ENCODE results near the gene TMTC2. TPM values are rescaled to one million over a fixed set of nuclear protein-coding genes. Genes with fewer than 3 reads are reported as not detected.

Gene TMTC2
- total and polyA plus RNA-seq, 10 of the 15 experiments (the other 5 are each of a cell fraction or from before 2014, with no cell fraction given): 0.14 to 9.7 (median 1.2) TPM

- H3K79me2 ChIP-seq (ENCODE audit: control insufficient read depth, insufficient read depth, low read length): peaks cover 3% of the 10 kb centered on the region
- ATAC-seq (peak; percentile 71), DNase-seq (ENCODE audit: low read depth, low spot score) (no peak), FAIRE-seq (no peak)
- ChIA-PET SMC1A (ENCODE audit: uncharacterized antibody, unreplicated experiment) (interaction anchor here (0.9 to 3.9 kb wide), 20 partner anchors 11 to 1816 kb away, joined by 3 to 34 read pairs (median 5); no protein-coding TSS in a partner anchor), RAD21 (ENCODE audit: unreplicated experiment) (interaction anchor here (0.7 to 4.7 kb wide), 30 partner anchors 10 to 1137 kb away, joined by 3 to 109 read pairs (median 4); partner anchors contain the start of genes CCDC59 and METTL25), POLR2A (interaction anchor here (0.6 to 1.5 kb wide), 8 partner anchors 10 to 1136 kb away, joined by 3 to 8 read pairs (median 3); no protein-coding TSS in a partner anchor), CTCF (interaction anchor here (1.0 to 4.8 kb wide), 22 partner anchors 10 to 1816 kb away, joined by 3 to 120 read pairs (median 7); partner anchors contain the start of genes CCDC59 and METTL25)
- peak overlapping the region; percentile 75 for H3K4me3 ChIP-seq
- intact Hi-C loops (cut with micrococcal nuclease; ENCODE audit: unreplicated experiment) (loop anchor here (2.0 to 10.0 kb wide), 6 partner anchors 287 to 1815 kb away; no protein-coding TSS in a partner anchor), in situ Hi-C loops (cut with MboI) (loop anchor here (5.0 kb wide), 2 partner anchors 1140 to 1815 kb away; no protein-coding TSS in a partner anchor)
- H3K9me3 ChIP-seq (replicated peaks; ENCODE audit: control insufficient read depth, insufficient read depth, low read length): no peaks in the 10 kb centered on the region
- no TSS peak for BruUV-seq (replicated peaks)
- H3K36me3 ChIP-seq (ENCODE audit: control insufficient read depth in 2 of 2, insufficient read depth in 2 of 2, low read length in 1 of 2): no peaks in the 10 kb centered on the region
- H4K20me1 ChIP-seq (ENCODE audit: control insufficient read depth, insufficient read depth): no peaks in the 10 kb centered on the region
- H3K4me1 ChIP-seq (ENCODE audit: control insufficient read depth, insufficient read depth, low read length): peaks cover 5% of the 10 kb centered on the region
- H2AFZ ChIP-seq (ENCODE audit: control insufficient read depth, low read depth, low read length): peak overlapping the region; percentile 99
- H3K4me2 ChIP-seq (ENCODE audit: control insufficient read depth, insufficient read depth): peak overlapping the region; percentile 80
- H3K27me3 ChIP-seq (replicated peaks in 1 of 2; ENCODE audit: control insufficient read depth in 2 of 2, insufficient read depth in 2 of 2, low read length in 1 of 2): no peaks in the 10 kb centered on the region
- 1% methylated on average over 58 of the region's 75 CpGs for WGBS (ENCODE audit: insufficient coverage, insufficient replicate concordance, low lambda C conversion rate, missing lambda C conversion rate)
- peak overlapping the region; percentile 89 for H3K9ac ChIP-seq (ENCODE audit: control insufficient read depth, insufficient read depth, low read length)
- peak overlapping the region; percentile 94 for H3K27ac ChIP-seq (ENCODE audit: control insufficient read depth, insufficient read depth)
- TF ChIP-seq ESRRA (IDR thresholded peaks at IDR 0.05; ENCODE audit: low read length): no peak
- TF ChIP-seq CHD2 (IDR thresholded peaks at IDR 0.05; ENCODE audit: borderline replicate concordance, low read depth, low read length): 0 out of 2 replicates have a peak, but pooled peaks have one; percentile 22
- TF ChIP-seq USF2 (IDR thresholded peaks at IDR 0.05; ENCODE audit: borderline replicate concordance, low read depth, low read length): no peak
- TF ChIP-seq YBX1 (IDR thresholded peaks at IDR 0.05): no peak
- TF ChIP-seq MXI1 (IDR thresholded peaks at IDR 0.05; ENCODE audit: low read depth, low read length): 0 out of 2 replicates have a peak, but pooled peaks have one; percentile 18
- no peak for TF ChIP-seq SMAD5 (IDR thresholded peaks at IDR 0.05; ENCODE audit: low read depth)
- TF ChIP-seq IKZF1 (conservative IDR thresholded peaks at IDR 0.05): peak; percentile 3; the same call in 1 of the 2 replicates
- no peak for TF ChIP-seq SREBF1 (IDR thresholded peaks at IDR 0.05; ENCODE audit: low read length)
- no peak for TF ChIP-seq GABPA (IDR thresholded peaks at IDR 0.05; ENCODE audit: low read depth)
- TF ChIP-seq SIX5 (IDR thresholded peaks at IDR 0.05; ENCODE audit: low read depth, low read length, severe bottlenecking): no peak
- no peak for TF ChIP-seq MYC (IDR thresholded peaks at IDR 0.05; ENCODE audit: insufficient read depth, insufficient read length, insufficient replicate concordance, low read length, severe bottlenecking)
- no peak for TF ChIP-seq ZSCAN29 (IDR thresholded peaks at IDR 0.05)
- no peak; the same call in 1 of the 2 replicates for TF ChIP-seq YY1 (IDR thresholded peaks at IDR 0.05; ENCODE audit: low read depth, low read length)
- TF ChIP-seq ATF2 (IDR thresholded peaks at IDR 0.05; ENCODE audit: low read length): 0 out of 2 replicates have a peak, but pooled peaks have one; percentile 20
- TF ChIP-seq SKIL (IDR thresholded peaks at IDR 0.05; ENCODE audit: low read depth, poor library complexity, severe bottlenecking): no peak
- no peak for TF ChIP-seq BCL3 (IDR thresholded peaks at IDR 0.05; ENCODE audit: borderline replicate concordance, insufficient read depth, low read depth, low read length, poor library complexity, severe bottlenecking)
These were observed 610 bp downstream of the TMTC2 start for GRCh38 chr12:82687021-82688011.

Measured in GM12878 (cell line).